ENCODE results near the gene CDK19.

The CDK19 gene

DNA sequence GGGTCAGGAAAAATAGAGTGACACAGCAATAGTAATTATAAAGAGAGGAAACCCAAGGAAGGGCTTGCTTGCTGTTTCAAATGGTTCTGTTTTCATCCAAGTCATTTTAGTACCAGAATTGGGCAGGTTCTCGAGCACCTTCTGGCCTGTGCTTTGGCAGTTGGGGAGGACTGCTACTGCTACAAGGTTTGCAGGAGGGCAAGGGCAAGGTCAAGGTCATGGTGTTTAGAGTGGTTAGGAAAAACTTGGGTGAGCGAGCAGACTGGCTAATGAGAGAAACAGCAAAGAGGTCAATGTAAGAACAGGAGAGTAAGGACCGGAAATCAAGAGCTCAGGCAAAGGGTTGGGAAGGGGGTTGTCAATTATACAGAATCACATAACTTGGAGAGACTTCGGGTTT is 164.5 kb downstream of the CDK19 start:
- no peak for DNase-seq (ENCODE audit: low spot score)
- ATAC-seq (ENCODE audit: low read depth) = no peak
- TF ChIP-seq, protein P1, sequence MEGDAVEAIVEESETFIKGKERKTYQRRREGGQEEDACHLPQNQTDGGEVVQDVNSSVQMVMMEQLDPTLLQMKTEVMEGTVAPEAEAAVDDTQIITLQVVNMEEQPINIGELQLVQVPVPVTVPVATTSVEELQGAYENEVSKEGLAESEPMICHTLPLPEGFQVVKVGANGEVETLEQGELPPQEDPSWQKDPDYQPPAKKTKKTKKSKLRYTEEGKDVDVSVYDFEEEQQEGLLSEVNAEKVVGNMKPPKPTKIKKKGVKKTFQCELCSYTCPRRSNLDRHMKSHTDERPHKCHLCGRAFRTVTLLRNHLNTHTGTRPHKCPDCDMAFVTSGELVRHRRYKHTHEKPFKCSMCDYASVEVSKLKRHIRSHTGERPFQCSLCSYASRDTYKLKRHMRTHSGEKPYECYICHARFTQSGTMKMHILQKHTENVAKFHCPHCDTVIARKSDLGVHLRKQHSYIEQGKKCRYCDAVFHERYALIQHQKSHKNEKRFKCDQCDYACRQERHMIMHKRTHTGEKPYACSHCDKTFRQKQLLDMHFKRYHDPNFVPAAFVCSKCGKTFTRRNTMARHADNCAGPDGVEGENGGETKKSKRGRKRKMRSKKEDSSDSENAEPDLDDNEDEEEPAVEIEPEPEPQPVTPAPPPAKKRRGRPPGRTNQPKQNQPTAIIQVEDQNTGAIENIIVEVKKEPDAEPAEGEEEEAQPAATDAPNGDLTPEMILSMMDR (IDR thresholded peaks at IDR 0.05; ENCODE audit: poor library complexity, severe bottlenecking) = no peak

DNA sequence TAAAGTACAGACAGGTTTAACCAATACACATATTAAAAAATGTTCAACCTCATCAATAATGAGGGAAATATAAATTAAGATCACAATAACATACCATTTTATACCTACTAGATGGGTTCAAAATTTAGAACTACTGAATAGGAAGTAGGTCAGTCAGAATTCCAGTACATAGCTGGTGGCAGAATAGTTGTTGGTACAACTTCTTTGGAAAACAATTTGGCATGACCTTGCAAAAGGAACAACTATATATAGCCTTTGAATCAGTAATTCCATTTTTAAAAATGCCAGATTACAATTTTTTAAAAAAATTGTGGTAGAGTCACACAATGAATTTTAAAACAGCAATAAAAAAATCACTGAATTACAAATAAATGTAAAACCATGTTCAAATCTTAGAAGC is 165.6 kb downstream of the CDK19 start:
- H3K4me3 ChIP-seq (ENCODE audit: severe bottlenecking) = no peak overlapping the region
- H3K27me3 ChIP-seq (ENCODE audit: insufficient read depth, poor library complexity, severe bottlenecking) = no peaks in the 10 kb centered on the region
- H3K27ac ChIP-seq (ENCODE audit: poor library complexity, severe bottlenecking) = no peak overlapping the region
- no peaks in the 10 kb centered on the region for H3K36me3 ChIP-seq (ENCODE audit: low read depth)
- no peaks in the 10 kb centered on the region for H3K9me3 ChIP-seq (ENCODE audit: severe bottlenecking)
- DNase-seq (ENCODE audit: low spot score) (no peak), ATAC-seq (ENCODE audit: low read depth) (no peak)
- TF ChIP-seq, protein P1 (IDR thresholded peaks at IDR 0.05; ENCODE audit: poor library complexity, severe bottlenecking) = no peak
- H3K4me1 ChIP-seq (ENCODE audit: insufficient read depth, poor library complexity, severe bottlenecking) = peaks cover 10% of the 10 kb centered on the region

More for the DNA sequence above, 164.5 kb downstream of the CDK19 start:
- Histone ChIP-seq H3K9me3 (ENCODE audit: severe bottlenecking) (no peaks in the 10 kb centered on the region), H3K27ac (ENCODE audit: poor library complexity, severe bottlenecking) (no peak overlapping the region), H3K27me3 (ENCODE audit: insufficient read depth, poor library complexity, severe bottlenecking) (no peaks in the 10 kb centered on the region), H3K4me3 (ENCODE audit: severe bottlenecking) (no peak overlapping the region), H3K4me1 (ENCODE audit: insufficient read depth, poor library complexity, severe bottlenecking) (peaks cover 11% of the 10 kb centered on the region), H3K36me3 (ENCODE audit: low read depth) (no peaks in the 10 kb centered on the region)

DNA sequence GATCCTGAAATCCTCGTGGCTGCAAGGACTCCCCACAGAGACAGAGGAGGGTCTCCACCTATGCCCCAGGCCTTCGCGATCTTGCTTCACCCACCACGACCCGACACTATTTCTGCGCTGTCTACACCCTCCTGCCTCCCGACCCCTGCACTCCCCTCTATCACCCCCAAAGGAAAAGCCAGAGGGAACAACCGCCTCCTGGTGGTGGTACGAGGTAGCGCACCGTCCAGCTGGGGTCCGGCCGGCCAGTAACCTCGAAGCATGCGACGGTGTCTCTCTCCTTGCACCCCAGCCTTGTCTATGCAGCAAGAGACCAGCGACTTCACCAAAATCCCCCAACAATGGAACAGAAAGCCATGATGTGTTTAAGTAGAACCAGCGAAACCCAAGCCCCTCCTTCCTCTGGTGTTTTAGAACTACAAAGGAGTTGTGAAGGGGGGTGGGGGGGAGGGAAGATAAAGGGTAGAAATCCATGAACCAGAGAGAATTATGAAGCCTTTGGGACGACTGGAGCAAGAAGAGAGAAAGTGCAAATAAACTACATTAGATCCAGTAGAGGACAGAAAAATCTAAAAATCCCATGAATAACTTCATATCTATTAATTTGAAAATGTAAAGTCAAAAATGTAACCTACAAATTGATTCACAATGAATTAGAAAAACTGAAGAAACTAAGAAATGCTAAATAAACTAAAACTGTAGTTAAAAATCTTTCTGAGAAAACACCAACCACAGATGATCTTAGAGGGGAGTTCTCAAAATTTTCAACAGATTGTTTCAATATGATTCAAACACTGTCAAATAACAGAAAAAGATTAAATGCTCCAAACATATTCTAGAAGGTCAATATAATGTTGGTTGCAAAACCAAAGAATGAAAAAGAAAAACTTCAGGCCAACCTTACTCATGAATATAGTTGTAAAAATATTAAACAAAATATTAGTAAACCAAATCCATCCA is 168.0 kb downstream of the CDK19 start:
- DNase-seq (ENCODE audit: low spot score) (no peak), ATAC-seq (ENCODE audit: low read depth) (no peak)
- no peaks in the 10 kb centered on the region for H3K36me3 ChIP-seq (ENCODE audit: low read depth)
- no peaks in the 10 kb centered on the region for H3K9me3 ChIP-seq (ENCODE audit: severe bottlenecking)
- TF ChIP-seq, protein P1 (IDR thresholded peaks at IDR 0.05; ENCODE audit: poor library complexity, severe bottlenecking) = no peak
- H3K4me3 ChIP-seq (ENCODE audit: severe bottlenecking) = no peak overlapping the region
- H3K4me1 ChIP-seq (ENCODE audit: insufficient read depth, poor library complexity, severe bottlenecking) = peaks cover 6% of the 10 kb centered on the region
- H3K27me3 ChIP-seq (ENCODE audit: insufficient read depth, poor library complexity, severe bottlenecking) = no peaks in the 10 kb centered on the region
- no peak overlapping the region for H3K27ac ChIP-seq (ENCODE audit: poor library complexity, severe bottlenecking)

DNA sequence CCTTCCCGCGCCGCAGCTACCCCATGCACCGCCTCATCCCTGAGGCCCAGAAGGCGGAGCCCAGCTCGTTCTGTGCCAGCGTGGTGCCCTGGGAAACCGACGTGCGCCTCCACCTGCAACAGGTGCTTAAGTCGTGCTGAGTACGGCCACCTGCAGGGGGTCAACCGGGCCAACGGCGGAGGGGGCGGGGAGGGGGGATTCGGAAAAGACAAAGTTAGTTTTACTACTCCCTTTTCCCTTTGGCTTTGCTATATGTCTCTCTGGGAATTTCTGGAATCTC is 168.9 kb downstream of the CDK19 start:
- no peaks in the 10 kb centered on the region for H3K36me3 ChIP-seq (ENCODE audit: low read depth)
- H3K9me3 ChIP-seq (ENCODE audit: severe bottlenecking) = no peaks in the 10 kb centered on the region
- no peak overlapping the region for H3K27ac ChIP-seq (ENCODE audit: poor library complexity, severe bottlenecking)
- H3K4me3 ChIP-seq (ENCODE audit: severe bottlenecking) = no peak overlapping the region
- TF ChIP-seq, protein P1 (IDR thresholded peaks at IDR 0.05; ENCODE audit: poor library complexity, severe bottlenecking) = no peak
- peaks cover 6% of the 10 kb centered on the region for H3K4me1 ChIP-seq (ENCODE audit: insufficient read depth, poor library complexity, severe bottlenecking)
- H3K27me3 ChIP-seq (ENCODE audit: insufficient read depth, poor library complexity, severe bottlenecking) = no peaks in the 10 kb centered on the region
- DNase-seq (ENCODE audit: low spot score) = no peak
- ATAC-seq (ENCODE audit: low read depth) = no peak
